ENCODE results near the gene RTP3. TPM values are rescaled to one million over a fixed set of nuclear protein-coding genes. Genes with fewer than 3 reads are reported as not detected.

Gene RTP3
- total RNA-seq, 1 experiment from 2014 or later: not detected

DNA sequence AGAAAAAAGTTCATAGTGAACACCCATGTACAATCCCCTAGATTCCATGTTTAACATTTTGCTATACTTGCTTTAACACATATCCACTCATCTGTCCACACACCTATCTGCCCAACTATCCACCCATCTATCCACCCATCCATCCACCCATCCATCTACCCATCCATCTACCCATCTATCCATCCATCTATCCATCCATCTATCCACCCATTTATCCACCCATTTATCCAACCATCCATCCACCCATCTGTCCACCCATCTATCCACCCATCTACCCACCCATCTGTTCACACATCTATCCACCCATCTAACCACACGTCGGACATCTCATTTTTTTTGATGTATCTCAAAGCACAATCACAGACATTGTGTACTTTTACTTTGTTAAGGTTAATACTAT is 25.8 kb downstream of the RTP3 start:
- TF ChIP-seq SIN3A (IDR thresholded peaks at IDR 0.05; ENCODE audit: borderline replicate concordance, insufficient read depth, low read depth, low read length) (no peak), POLR2AphosphoS5 (IDR thresholded peaks at IDR 0.05; ENCODE audit: low read depth, low read length) (no peak), TCF7L2 (IDR thresholded peaks at IDR 0.05; ENCODE audit: low read depth, low read length) (no peak)
- TF ChIP-seq, protein P1, sequence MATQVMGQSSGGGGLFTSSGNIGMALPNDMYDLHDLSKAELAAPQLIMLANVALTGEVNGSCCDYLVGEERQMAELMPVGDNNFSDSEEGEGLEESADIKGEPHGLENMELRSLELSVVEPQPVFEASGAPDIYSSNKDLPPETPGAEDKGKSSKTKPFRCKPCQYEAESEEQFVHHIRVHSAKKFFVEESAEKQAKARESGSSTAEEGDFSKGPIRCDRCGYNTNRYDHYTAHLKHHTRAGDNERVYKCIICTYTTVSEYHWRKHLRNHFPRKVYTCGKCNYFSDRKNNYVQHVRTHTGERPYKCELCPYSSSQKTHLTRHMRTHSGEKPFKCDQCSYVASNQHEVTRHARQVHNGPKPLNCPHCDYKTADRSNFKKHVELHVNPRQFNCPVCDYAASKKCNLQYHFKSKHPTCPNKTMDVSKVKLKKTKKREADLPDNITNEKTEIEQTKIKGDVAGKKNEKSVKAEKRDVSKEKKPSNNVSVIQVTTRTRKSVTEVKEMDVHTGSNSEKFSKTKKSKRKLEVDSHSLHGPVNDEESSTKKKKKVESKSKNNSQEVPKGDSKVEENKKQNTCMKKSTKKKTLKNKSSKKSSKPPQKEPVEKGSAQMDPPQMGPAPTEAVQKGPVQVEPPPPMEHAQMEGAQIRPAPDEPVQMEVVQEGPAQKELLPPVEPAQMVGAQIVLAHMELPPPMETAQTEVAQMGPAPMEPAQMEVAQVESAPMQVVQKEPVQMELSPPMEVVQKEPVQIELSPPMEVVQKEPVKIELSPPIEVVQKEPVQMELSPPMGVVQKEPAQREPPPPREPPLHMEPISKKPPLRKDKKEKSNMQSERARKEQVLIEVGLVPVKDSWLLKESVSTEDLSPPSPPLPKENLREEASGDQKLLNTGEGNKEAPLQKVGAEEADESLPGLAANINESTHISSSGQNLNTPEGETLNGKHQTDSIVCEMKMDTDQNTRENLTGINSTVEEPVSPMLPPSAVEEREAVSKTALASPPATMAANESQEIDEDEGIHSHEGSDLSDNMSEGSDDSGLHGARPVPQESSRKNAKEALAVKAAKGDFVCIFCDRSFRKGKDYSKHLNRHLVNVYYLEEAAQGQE (IDR thresholded peaks at IDR 0.05; ENCODE audit: insufficient read depth in 1 of 2, low read depth in 2 of 2, low read length in 1 of 2): no peak
- TF ChIP-seq, protein P2, sequence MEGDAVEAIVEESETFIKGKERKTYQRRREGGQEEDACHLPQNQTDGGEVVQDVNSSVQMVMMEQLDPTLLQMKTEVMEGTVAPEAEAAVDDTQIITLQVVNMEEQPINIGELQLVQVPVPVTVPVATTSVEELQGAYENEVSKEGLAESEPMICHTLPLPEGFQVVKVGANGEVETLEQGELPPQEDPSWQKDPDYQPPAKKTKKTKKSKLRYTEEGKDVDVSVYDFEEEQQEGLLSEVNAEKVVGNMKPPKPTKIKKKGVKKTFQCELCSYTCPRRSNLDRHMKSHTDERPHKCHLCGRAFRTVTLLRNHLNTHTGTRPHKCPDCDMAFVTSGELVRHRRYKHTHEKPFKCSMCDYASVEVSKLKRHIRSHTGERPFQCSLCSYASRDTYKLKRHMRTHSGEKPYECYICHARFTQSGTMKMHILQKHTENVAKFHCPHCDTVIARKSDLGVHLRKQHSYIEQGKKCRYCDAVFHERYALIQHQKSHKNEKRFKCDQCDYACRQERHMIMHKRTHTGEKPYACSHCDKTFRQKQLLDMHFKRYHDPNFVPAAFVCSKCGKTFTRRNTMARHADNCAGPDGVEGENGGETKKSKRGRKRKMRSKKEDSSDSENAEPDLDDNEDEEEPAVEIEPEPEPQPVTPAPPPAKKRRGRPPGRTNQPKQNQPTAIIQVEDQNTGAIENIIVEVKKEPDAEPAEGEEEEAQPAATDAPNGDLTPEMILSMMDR (IDR thresholded peaks at IDR 0.05): no peak
- H3K27ac ChIP-seq (ENCODE audit: low read length): no peak overlapping the region
- ATAC-seq: no peak
- no peak for DNase-seq (ENCODE audit: low read depth, low spot score)
- H3K4me3 ChIP-seq (ENCODE audit: low read depth in 2 of 2, low read length in 2 of 2): no peak overlapping the region
- H3K9me3 ChIP-seq (ENCODE audit: control insufficient read depth, insufficient read depth, low read depth, low read length): no peaks in the 10 kb centered on the region
- in situ Hi-C loops (cut with HindIII; ENCODE audit: low pct_unique_long_range_greater_than_20kb, low sequenced_read_pairs) (no loop called here), intact Hi-C loops (cut with micrococcal nuclease; ENCODE audit: unreplicated experiment) (no loop called here)
- no TSS peak for BruUV-seq (replicated peaks)
- H3K27me3 ChIP-seq (ENCODE audit: control insufficient read depth, insufficient read depth, low read length): no peaks in the 10 kb centered on the region
- H3K36me3 ChIP-seq (ENCODE audit: control insufficient read depth, insufficient read depth, low read length): no peaks in the 10 kb centered on the region
- ChIA-PET CTCF (no interaction called here), POLR2A (no interaction called here)
- no peaks in the 10 kb centered on the region for H3K4me1 ChIP-seq (ENCODE audit: control insufficient read depth, insufficient read depth, low read length)

DNA sequence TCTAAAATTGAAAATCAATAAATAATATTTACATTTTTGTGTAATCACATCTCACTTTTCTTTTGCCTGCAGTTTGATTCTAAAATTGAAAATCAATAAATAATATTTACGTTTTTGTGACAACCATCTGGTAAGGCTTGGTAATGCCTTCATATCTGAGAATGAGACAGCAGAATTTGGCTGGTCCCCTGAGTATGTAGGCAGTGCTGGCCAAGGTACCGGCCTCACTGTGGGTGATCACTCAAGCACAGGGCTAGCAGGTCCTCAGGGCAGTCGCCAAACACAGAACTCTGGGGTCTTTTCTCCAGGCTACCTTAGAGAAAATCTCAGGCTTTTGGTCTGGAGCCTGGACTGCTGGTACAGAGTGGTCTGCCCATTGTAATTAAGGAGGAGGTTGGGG is 26.2 kb downstream of the RTP3 start:
- intact Hi-C loops (cut with micrococcal nuclease; ENCODE audit: unreplicated experiment): no loop called here
- ATAC-seq: no peak
- Histone ChIP-seq H3K27ac (ENCODE audit: low read length) (no peak overlapping the region), H3K9me3 (ENCODE audit: control insufficient read depth, insufficient read depth, low read depth, low read length) (no peaks in the 10 kb centered on the region), H3K4me1 (ENCODE audit: control insufficient read depth, insufficient read depth, low read length) (no peaks in the 10 kb centered on the region), H3K4me3 (ENCODE audit: low read depth in 2 of 2, low read length in 2 of 2) (no peak overlapping the region), H3K27me3 (ENCODE audit: control insufficient read depth, insufficient read depth, low read length) (no peaks in the 10 kb centered on the region), H3K36me3 (ENCODE audit: control insufficient read depth, insufficient read depth, low read length) (no peaks in the 10 kb centered on the region)
- in situ Hi-C loops (cut with HindIII; ENCODE audit: low pct_unique_long_range_greater_than_20kb, low sequenced_read_pairs): no loop called here
- no TSS peak for BruUV-seq (replicated peaks)
- no peak for TF ChIP-seq POLR2AphosphoS5 (IDR thresholded peaks at IDR 0.05; ENCODE audit: low read depth, low read length)
- TF ChIP-seq, protein P2 (IDR thresholded peaks at IDR 0.05): no peak
- TF ChIP-seq, protein P1 (IDR thresholded peaks at IDR 0.05; ENCODE audit: insufficient read depth in 1 of 2, low read depth in 2 of 2, low read length in 1 of 2): no peak
- TF ChIP-seq SIN3A (IDR thresholded peaks at IDR 0.05; ENCODE audit: borderline replicate concordance, insufficient read depth, low read depth, low read length): no peak
- no peak for TF ChIP-seq TCF7L2 (IDR thresholded peaks at IDR 0.05; ENCODE audit: low read depth, low read length)
- ChIA-PET POLR2A (no interaction called here), CTCF (no interaction called here)
- DNase-seq (ENCODE audit: low read depth, low spot score): no peak

Measured in Panc1 (cell line).